NB4 (cell line): ENCODE data around the gene CTNNA2.

Source experiments
- DNase-seq: peaks from one replicate; pipeline ENCODE4 v3.0.0; 2010; ENCODE audit warnings: low read depth
- H3K4me3 ChIP-seq: one replicate; pipeline ENCODE4 v1.5.1; 2011; ENCODE audit warnings: mild to moderate bottlenecking, low read depth, low read length, moderate library complexity
- MAX ChIP-seq: IDR thresholded peaks from 2 replicates; pipeline ENCODE4 v1.6.1; 2011; ENCODE audit warnings: low read depth, low read length
- MYC ChIP-seq: IDR thresholded peaks from 2 replicates; pipeline ENCODE4 v1.6.1; 2011; ENCODE audit warnings: low read depth, low read length
- POLR2A ChIP-seq: IDR thresholded peaks from 2 replicates; pipeline ENCODE4 v1.6.1; 2011; ENCODE audit warnings: mild to moderate bottlenecking; ENCODE audit not compliant: insufficient read length; ENCODE audit errors: extremely low read depth
- TF ChIP-seq, protein P1 (sequence below): IDR thresholded peaks from one replicate; pipeline ENCODE4 v1.5.1; 2012; ENCODE audit warnings: low read depth, low read length

The CTNNA2 gene

DNA sequence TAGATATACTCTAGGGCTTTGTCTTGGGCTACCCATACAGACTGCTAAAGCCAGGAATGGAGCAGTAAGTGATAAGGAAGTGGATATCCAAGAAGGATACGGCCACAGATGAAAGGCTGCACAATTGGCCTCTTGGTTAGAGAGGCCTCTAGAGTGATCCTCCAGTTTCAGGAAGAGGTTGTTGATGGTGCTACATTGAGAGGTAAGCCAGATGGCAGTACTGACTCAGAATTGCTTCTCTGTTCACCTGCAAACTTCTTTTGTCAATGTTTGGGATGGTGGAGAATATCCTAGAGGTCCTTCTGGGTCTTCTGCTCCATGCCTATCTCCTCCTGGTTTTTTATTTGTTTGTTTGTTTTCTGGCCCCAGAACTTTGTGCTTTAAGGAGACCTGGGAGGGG, 1018.5 kb downstream of the CTNNA2 start:
- no peak for DNase-seq
- no peak overlapping the region for H3K4me3 ChIP-seq
- TF ChIP-seq, protein P1, sequence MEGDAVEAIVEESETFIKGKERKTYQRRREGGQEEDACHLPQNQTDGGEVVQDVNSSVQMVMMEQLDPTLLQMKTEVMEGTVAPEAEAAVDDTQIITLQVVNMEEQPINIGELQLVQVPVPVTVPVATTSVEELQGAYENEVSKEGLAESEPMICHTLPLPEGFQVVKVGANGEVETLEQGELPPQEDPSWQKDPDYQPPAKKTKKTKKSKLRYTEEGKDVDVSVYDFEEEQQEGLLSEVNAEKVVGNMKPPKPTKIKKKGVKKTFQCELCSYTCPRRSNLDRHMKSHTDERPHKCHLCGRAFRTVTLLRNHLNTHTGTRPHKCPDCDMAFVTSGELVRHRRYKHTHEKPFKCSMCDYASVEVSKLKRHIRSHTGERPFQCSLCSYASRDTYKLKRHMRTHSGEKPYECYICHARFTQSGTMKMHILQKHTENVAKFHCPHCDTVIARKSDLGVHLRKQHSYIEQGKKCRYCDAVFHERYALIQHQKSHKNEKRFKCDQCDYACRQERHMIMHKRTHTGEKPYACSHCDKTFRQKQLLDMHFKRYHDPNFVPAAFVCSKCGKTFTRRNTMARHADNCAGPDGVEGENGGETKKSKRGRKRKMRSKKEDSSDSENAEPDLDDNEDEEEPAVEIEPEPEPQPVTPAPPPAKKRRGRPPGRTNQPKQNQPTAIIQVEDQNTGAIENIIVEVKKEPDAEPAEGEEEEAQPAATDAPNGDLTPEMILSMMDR = no peak
- TF ChIP-seq MYC = no peak
- no peak for TF ChIP-seq POLR2A
- no peak for TF ChIP-seq MAX

DNA sequence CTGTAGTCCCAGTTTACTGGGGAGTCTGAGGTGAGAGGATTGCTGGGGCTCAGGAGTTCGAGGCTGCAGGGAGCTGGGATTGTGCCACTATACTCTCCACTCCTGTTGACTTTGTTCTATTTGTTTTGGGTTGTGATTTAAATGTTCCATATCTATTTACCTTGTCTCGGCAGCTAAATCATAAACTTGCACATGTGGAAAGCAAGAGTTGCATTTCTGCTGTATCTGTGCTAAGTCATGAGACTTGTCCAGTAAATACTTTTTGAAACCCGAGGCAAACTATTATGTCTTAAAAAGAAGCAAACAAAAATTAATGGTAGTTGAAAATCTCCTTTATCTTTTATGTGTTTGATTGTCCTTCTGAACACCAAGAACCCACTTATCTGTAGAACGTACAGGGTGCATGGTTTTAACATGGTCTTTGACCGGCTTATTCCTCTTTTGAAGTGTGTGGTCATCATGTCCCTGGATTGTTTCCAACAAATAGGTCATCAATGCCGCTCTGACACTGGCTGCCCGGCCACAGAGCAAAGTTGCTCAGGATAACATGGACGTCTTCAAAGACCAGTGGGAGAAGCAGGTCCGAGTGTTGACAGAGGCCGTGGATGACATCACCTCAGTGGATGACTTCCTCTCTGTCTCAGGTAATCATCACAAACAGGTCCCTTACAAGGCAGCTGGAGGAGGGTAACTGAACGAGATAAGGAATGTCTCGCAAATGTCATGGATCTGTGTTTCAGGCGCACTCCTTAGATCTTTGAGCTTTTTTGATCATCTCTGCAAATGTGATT, 1032.8 kb downstream of the CTNNA2 start:
- TF ChIP-seq, protein P1 = no peak
- no peak for TF ChIP-seq MAX
- no peak for TF ChIP-seq POLR2A
- no peak for TF ChIP-seq MYC
- DNase-seq = no peak
- no peak overlapping the region for H3K4me3 ChIP-seq

DNA sequence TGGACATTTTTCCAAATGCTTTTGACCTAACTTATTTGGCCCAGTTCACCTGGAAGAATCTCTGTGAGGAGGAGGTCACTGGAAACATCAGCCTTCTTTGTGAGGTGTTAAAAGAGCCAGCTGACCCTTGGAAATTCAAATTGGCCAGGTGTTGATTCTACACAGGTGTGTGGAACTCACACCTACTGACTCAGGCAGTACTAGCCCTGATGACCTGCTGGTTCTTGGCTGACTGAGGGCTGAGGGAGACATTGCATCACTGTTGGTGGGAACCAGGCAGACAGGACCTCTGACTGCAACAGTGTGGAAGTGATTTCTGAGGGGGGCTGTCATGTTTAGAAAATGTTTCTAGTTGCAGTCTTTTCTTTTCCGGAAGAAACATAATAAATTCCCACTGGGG, 1033.9 kb downstream of the CTNNA2 start:
- no peak for DNase-seq
- H3K4me3 ChIP-seq = no peak overlapping the region
- TF ChIP-seq POLR2A (no peak), MYC (no peak), MAX (no peak)
- TF ChIP-seq, protein P1 = no peak

- no peak for DNase-seq
- TF ChIP-seq MAX = no peak
- TF ChIP-seq POLR2A = no peak
- TF ChIP-seq, protein P1 = no peak
- TF ChIP-seq MYC = no peak
- no peak overlapping the region for H3K4me3 ChIP-seq
Measured at GRCh38 chr2:80547344-80547743, 1034.5 kb downstream of the CTNNA2 start.

DNA sequence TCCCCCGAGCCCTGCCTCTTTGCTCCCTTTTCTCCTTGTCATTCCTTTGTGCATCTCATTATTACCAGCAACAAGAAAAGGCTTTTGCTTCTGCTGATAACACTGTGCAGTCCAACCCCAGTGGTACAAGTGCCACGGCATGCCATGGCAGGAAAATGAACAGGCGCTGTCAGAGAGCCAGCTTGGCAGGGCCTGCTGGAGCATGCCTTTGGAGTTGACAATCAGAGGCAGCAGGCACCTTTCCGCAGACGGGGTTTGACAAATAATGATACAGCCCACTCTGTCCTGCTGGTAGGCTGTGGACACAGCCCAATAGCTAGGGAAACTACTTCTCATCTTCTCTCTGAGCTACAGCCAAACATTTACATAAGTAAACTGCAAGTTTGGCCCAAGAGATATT, 1035.6 kb downstream of the CTNNA2 start:
- no peak overlapping the region for H3K4me3 ChIP-seq
- TF ChIP-seq POLR2A (no peak), MAX (no peak), MYC (no peak)
- TF ChIP-seq, protein P1 = no peak
- no peak for DNase-seq

DNA sequence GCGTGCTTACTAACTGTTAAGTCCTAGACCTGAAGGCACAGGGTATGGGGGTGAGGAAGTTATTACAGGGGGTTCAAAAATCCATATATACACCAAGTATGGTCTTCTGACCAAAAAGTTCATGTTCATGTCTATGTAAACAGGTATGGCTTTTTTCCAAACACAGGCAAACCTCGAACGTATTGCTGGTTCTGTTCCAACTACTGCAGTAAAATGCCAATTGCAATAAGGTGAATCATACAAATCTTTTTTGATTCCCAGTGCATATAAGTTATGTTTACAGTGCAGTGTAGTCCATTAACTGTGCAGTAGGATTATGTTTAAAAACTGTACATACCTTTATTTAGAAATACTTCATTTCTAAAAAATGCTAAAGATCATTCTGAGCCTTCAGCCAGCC, 1037.0 kb downstream of the CTNNA2 start:
- DNase-seq = no peak
- TF ChIP-seq, protein P1 = no peak
- no peak for TF ChIP-seq POLR2A
- TF ChIP-seq MYC = no peak
- no peak for TF ChIP-seq MAX
- no peak overlapping the region for H3K4me3 ChIP-seq
